HG02763 (cell line): Measurements from ENCODE around the gene THYN1.
"Not testable (repeated sequence)": the region's sequence is repeated elsewhere in the genome, so short reads cannot be mapped to it uniquely, and the experiment has no call there.

Experiments
- ATAC-seq: cut with Tn5 transposase; IDR thresholded peaks from one replicate; pipeline ENCODE4 v1.9.1; 2021; ENCODE audit warnings: mild to moderate bottlenecking, moderate library complexity; ENCODE audit not compliant: unreplicated experiment

Gene THYN1

GRCh38 chr11:134253188-134253993 is at the start of gene THYN1, which contains the start of gene ACAD8:
Gene THYN1, minus strand, starts transcription at chr11:134253352. Its CDS starts 470 bp downstream, at chr11:134252882.
Gene ACAD8, plus strand, starts transcription at chr11:134253568. Its CDS starts 33 bp downstream, at chr11:134253601.
- peak; percentile 99 for ATAC-seq

GRCh38 chr11:134294664-134295063 is 41.5 kb upstream of the THYN1 start:
- ATAC-seq, result no peak

- ATAC-seq, result no peak
Measured at GRCh38 chr11:134293119-134294113, 40.3 kb upstream of the THYN1 start.

- no peak for ATAC-seq
Measured at GRCh38 chr11:134292661-134293060, 39.5 kb upstream of the THYN1 start.

GRCh38 chr11:134291196-134291595 is 38.0 kb upstream of the THYN1 start:
- ATAC-seq, result no peak

GRCh38 chr11:134290646-134291045 is 37.5 kb upstream of the THYN1 start:
- no peak for ATAC-seq

- no peak for ATAC-seq
Measured at GRCh38 chr11:134289789-134290188, 36.6 kb upstream of the THYN1 start.

- ATAC-seq, result no peak
Measured at GRCh38 chr11:134289167-134289566, 36.0 kb upstream of the THYN1 start.

GRCh38 chr11:134288486-134288885 is 35.3 kb upstream of the THYN1 start:
- no peak for ATAC-seq

GRCh38 chr11:134287561-134287960 is 34.4 kb upstream of the THYN1 start:
- ATAC-seq, result no peak

GRCh38 chr11:134284349-134284748 is 31.2 kb upstream of the THYN1 start:
- not testable (repeated sequence) for ATAC-seq

GRCh38 chr11:134283461-134284230 is 30.5 kb upstream of the THYN1 start:
- ATAC-seq, result no peak

- ATAC-seq, result no peak
Measured at GRCh38 chr11:134282121-134283045, 29.2 kb upstream of the THYN1 start.

GRCh38 chr11:134281635-134282034 is 28.5 kb upstream of the THYN1 start:
- ATAC-seq, result not testable (repeated sequence)

- no peak for ATAC-seq
Measured at GRCh38 chr11:134278356-134278755, 25.2 kb upstream of the THYN1 start.

- ATAC-seq, result no peak
Measured at GRCh38 chr11:134277183-134278001, 24.2 kb upstream of the THYN1 start.

GRCh38 chr11:134276396-134277182 is 23.4 kb upstream of the THYN1 start:
- ATAC-seq, result no peak
